ENCODE measurements around the gene KCNK6. TPM values are rescaled to one million over a fixed set of nuclear protein-coding genes. Genes with fewer than 3 reads are reported as not detected.

Gene KCNK6
- total and polyA plus RNA-seq, 2 donors (not counting 1 experiment from before 2014, with no cell fraction given) = 3.4 to 3.7 TPM

DNA sequence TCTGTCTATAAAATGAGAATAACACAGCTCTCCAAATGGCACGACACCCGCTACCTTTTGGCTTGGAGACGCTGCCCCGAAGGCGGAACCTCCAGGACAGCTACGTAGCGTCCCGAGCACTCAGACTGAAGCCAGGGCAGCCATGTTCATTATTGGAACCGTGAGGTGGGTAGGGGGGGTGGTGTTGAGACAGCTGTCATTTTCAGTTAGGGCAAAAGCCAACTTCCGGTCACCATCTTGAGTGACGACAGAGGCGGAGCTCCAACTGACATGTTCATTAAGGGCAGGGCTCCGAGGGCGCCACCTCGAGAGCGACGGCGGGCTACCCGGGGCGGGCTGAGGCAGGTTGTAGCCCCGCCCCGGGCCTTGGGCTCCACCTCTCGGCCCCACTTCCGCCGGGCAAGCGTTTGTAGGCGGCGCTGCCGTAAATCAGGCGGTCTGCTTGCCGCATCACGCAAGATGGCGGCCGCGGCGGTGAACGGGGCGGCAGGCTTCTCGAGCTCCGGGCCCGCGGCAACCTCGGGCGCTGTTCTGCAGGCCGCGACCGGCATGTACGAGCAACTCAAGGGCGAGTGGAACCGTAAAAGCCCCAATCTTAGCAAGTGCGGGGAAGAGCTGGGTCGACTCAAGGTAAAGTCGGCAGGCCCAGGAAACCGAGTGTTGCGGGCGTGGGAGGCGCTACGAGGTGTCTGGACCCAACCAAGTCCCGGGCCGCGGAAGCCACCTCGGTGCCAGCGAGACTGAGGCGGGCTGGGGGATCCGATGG lies 54.9 kb downstream of the KCNK6 start, which contains the start of gene PSMD8:
TSS of gene PSMD8 (plus strand) at position 240 of the 766 bp plus-strand sequence. CDS start at position 271, 31 bp downstream.
- Histone ChIP-seq H3K79me2 (ENCODE audit: control insufficient read depth, insufficient read depth, low read length) (peaks cover 40% of the 10 kb centered on the region), H3K27ac (ENCODE audit: low read length in 2 of 2) (peak within 1 kb of the TSS; percentile 88 to 90), H3K4me3 (ENCODE audit: control extremely low read depth in 1 of 5, extremely low read depth in 1 of 5, insufficient read depth in 1 of 5, low read depth in 2 of 5, low read length in 4 of 5) (peak within 1 kb of the TSS; percentile 69 to 92 (median 80)), H3K4me2 (replicated peaks; ENCODE audit: low read depth, low read length, poor library complexity, severe bottlenecking) (peak within 1 kb of the TSS; percentile 93), H3K9ac (ENCODE audit: low read length) (peak within 1 kb of the TSS; percentile 80), H2AFZ (ENCODE audit: insufficient read depth, low read depth, low read length, poor library complexity, severe bottlenecking) (peak within 1 kb of the TSS; percentile 90), H3K36me3 (replicated peaks in 1 of 2; ENCODE audit: control extremely low read depth in 1 of 2, control insufficient read depth in 1 of 2, extremely low read depth in 1 of 2, insufficient read depth in 2 of 2, low read length in 1 of 2) (peaks cover 0 to 17% of the 10 kb centered on the region in 2 experiments), H3K27me3 (replicated peaks in 1 of 4; ENCODE audit: control extremely low read depth in 1 of 4, control insufficient read depth in 3 of 4, insufficient read depth in 4 of 4, low read length in 3 of 4) (peaks cover 0 to 12% (median 0%) of the 10 kb centered on the region in 4 experiments), H3K4me1 (ENCODE audit: control insufficient read depth in 2 of 2, insufficient read depth in 2 of 2, low read length in 2 of 2) (peaks cover 17 to 26% of the 10 kb centered on the region in 2 donors), H4K20me1 (ENCODE audit: control insufficient read depth, insufficient read depth, low read length, poor library complexity, severe bottlenecking) (peaks cover 46% of the 10 kb centered on the region), H3K9me3 (ENCODE audit: control extremely low read depth in 1 of 3, control insufficient read depth in 2 of 3, insufficient read depth in 1 of 3, low read length in 2 of 3) (no peaks in the 10 kb centered on the region)
- H3K9me3 Mint-ChIP-seq (ENCODE audit: insufficient read depth) = no peaks in the 10 kb centered on the region
- CTCF ChIA-PET = interaction anchor here (0.6 to 2.3 kb wide), 24 partner anchors 12 to 559 kb away, joined by 3 to 27 read pairs (median 4); partner anchors contain the start of genes ACTN4, CATSPERG, FAM98C and MRPS12
- no peak for TF ChIP-seq EZH2 (IDR thresholded peaks at IDR 0.05; ENCODE audit: borderline replicate concordance, insufficient read depth, low read depth, low read length, poor library complexity, severe bottlenecking)
- TF ChIP-seq, protein P1, sequence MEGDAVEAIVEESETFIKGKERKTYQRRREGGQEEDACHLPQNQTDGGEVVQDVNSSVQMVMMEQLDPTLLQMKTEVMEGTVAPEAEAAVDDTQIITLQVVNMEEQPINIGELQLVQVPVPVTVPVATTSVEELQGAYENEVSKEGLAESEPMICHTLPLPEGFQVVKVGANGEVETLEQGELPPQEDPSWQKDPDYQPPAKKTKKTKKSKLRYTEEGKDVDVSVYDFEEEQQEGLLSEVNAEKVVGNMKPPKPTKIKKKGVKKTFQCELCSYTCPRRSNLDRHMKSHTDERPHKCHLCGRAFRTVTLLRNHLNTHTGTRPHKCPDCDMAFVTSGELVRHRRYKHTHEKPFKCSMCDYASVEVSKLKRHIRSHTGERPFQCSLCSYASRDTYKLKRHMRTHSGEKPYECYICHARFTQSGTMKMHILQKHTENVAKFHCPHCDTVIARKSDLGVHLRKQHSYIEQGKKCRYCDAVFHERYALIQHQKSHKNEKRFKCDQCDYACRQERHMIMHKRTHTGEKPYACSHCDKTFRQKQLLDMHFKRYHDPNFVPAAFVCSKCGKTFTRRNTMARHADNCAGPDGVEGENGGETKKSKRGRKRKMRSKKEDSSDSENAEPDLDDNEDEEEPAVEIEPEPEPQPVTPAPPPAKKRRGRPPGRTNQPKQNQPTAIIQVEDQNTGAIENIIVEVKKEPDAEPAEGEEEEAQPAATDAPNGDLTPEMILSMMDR (IDR thresholded peaks at IDR 0.05) = peak; percentile 18
- intact Hi-C loops (cut with micrococcal nuclease) = loop anchor here (1.0 to 2.0 kb wide), 12 partner anchors 13 to 1040 kb away; partner anchors contain the start of genes ACTN4, EIF3K, FAM98C and NFKBIB
- ATAC-seq (ENCODE audit: low read depth) (peak; percentile 97), DNase-seq (peak; percentile 100)
- peak within 1 kb of the TSS; percentile 96 for H3K27ac Mint-ChIP-seq
- POLR2A ChIA-PET = interaction anchor here (0.5 to 1.5 kb wide), 15 partner anchors 12 to 1883 kb away, joined by 3 to 14 read pairs (median 5); partner anchors contain the start of genes CATSPERG, EIF3K, FAM98C and GGN
- H3K4me3 Mint-ChIP-seq = peak within 1 kb of the TSS; percentile 93
- peaks cover 26% of the 10 kb centered on the region for H3K4me1 Mint-ChIP-seq
- H3K27me3 Mint-ChIP-seq = peaks cover 7% of the 10 kb centered on the region
- under 1% methylated on average over 65 of the region's 65 CpGs for WGBS (ENCODE audit: insufficient coverage)
